ENCODE data around the gene SLC10A7. TPM values are rescaled to one million over a fixed set of nuclear protein-coding genes. Genes with fewer than 3 reads are reported as not detected.

The SLC10A7 gene
- total RNA-seq, 1 donor from 2014 or later: 6.5 TPM

GRCh38 chr4:146263793-146264192, 257.9 kb downstream of the SLC10A7 start:
- DNase-seq (ENCODE audit: low read depth in 2 of 2): no peak

DNA sequence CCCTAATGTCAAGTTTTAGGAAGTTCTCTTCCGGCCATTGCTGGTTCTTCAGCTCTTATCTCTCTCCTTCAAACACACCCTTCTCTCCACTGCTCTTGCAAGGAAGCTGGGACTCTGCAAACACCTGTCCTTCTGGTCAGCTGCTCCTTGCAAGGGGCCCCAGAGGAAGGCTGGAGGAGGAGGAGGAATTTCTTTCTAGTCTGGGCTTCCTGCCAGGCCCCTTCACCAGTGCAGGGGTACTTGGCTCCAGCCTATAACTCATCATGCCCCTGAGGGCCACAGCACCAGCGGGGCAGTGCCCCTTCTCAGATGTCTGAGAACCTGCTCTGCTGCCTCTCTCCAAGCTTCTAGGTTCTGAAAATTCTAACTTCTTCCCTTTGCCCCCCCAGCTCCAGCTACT, 260.7 kb downstream of the SLC10A7 start:
- no peak for DNase-seq (ENCODE audit: low read depth in 2 of 2)

- no peak for DNase-seq (ENCODE audit: low read depth in 2 of 2)
These were observed 261.2 kb downstream of the SLC10A7 start for GRCh38 chr4:146260521-146260920.

- no peak for DNase-seq (ENCODE audit: low read depth in 2 of 2)
These were observed 264.2 kb downstream of the SLC10A7 start for GRCh38 chr4:146257511-146257910.

DNA sequence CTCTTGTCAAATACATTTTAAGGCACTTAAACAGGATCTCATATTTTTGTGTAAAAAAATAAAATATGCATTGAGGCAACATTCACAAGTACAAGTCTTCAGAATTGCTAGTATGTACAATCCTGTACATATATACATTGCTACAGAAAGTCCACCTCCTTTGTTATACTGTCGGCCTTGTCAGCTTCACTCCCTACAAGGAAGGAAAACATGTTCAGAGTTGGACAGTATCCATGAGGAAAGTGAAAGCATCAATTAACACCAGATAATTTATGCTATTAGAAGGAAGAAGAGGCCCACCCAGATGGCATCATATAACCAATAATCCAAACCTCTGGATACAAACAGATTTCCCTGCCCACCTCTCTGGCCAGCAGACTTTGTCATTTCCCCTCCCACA, 265.4 kb downstream of the SLC10A7 start:
- no peak for DNase-seq (ENCODE audit: low read depth in 2 of 2)

GRCh38 chr4:146255874-146256273, 265.9 kb downstream of the SLC10A7 start:
- peak in 1 of 2 donors; percentile 20 for DNase-seq (ENCODE audit: low read depth in 2 of 2)

DNA sequence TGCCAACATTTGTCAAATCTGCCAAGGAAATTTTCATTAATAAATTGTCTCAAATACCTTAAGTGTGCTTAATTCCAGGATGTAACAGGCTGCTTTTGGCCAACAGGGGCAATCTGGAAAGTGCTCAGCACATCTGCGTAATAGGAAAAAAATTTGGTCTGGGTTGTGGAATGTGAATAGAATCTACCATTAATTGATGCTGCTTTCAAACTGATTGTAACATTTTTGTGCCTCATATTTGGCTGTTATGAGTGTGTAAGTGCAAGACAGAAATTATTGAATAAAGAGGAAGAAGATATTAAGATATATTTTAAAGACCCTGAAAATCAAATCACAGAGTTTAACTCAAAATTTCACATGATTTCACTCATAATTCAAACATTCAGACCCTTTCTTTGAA, 266.3 kb downstream of the SLC10A7 start:
- DNase-seq (ENCODE audit: low read depth in 2 of 2): no peak

- DNase-seq (ENCODE audit: low read depth in 2 of 2): no peak
These were observed 268.6 kb downstream of the SLC10A7 start for GRCh38 chr4:146252969-146253611.

GRCh38 chr4:146247356-146247755, 274.4 kb downstream of the SLC10A7 start:
- no peak for DNase-seq (ENCODE audit: low read depth in 2 of 2)

DNA sequence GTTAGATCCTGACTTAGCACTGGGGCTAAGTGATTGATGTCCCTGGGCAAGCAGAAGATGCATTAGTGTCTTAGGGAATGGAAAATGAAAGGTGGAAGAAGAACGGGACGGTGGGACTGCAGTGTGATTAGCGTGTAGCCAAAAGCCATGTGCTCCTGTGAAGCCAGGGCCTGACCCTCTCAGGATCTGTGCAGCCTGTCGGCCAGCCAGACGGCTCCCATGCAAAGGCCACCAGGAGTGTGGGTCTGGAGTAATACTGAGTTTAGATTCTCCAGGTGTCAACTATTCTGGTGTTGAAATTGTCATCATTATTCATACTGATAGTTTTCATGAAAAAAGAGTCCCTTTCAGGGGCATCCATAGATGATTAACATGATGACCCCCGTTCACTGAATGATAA, 275.4 kb downstream of the SLC10A7 start:
- DNase-seq (ENCODE audit: low read depth in 2 of 2): no peak

- no peak for DNase-seq (ENCODE audit: low read depth in 2 of 2)
These were observed 275.9 kb downstream of the SLC10A7 start for GRCh38 chr4:146245850-146246249.

DNA sequence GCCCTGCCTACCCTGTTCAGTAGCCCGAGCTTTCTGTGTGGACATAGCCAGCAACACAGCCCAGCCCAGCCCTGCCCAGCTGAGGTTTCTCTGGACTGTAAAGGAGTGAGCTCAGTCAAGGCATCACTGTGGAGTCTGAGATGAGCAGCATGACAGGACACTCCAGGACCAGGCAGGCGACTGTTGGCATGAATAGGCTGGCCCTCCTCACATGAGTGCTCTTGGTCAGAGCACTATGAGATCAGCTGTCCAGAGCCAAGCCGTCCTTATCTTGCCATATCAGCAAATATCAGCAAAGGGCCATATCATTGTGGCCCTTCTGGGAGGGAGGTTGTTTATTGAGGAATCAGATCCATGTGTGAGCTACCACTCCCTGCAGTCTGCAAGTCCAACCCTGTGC, 276.5 kb downstream of the SLC10A7 start:
- no peak for DNase-seq (ENCODE audit: low read depth in 2 of 2)

- DNase-seq (ENCODE audit: low read depth in 2 of 2): no peak
These were observed 277.2 kb downstream of the SLC10A7 start for GRCh38 chr4:146244496-146244895.

DNA sequence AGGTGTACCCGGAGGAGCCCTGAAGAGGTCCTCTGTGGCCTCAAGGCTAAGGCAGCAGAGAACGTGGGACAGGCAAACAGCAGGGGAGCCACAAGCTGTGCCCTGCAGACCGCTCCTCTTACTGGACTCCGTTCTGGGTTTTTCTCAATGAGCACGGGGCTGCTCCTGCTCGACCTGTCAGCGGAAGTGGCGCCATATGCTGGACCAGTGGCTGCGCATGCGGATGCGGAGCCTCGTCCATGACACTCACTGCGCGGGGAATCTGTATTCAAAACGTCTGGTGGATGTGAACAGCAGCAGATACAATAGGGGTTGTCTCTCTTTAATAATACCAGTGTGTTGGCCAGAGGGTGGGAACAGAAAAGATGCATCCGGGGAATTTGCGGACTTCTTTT, 277.9 kb downstream of the SLC10A7 start:
- DNase-seq (ENCODE audit: low read depth in 2 of 2): no peak

- peak; percentile 42 to 66 for DNase-seq (ENCODE audit: low read depth in 2 of 2)
These were observed 278.4 kb downstream of the SLC10A7 start for GRCh38 chr4:146243141-146243882.

- DNase-seq (ENCODE audit: low read depth in 2 of 2): no peak
These were observed 283.6 kb downstream of the SLC10A7 start for GRCh38 chr4:146238107-146238506.

DNA sequence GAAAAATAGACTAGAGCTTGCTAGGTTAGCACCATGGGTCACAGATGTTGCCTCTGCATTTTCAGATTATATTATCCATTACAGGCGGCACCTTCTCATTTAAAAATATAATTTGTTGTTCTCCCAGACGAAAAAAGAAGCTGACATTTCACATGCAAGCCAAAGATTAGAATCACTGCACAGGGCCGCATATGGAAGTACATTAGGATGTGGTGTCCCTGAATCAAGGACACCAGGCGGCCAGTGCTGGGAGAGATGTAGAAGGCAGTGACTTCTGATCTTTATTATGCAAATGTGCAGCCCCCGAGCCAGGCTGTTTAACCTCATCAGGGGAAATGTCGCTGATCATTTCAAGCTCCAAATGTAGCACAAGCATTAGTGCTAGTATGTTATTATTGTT, 284.6 kb downstream of the SLC10A7 start:
- DNase-seq (ENCODE audit: low read depth in 2 of 2): no peak

DNA sequence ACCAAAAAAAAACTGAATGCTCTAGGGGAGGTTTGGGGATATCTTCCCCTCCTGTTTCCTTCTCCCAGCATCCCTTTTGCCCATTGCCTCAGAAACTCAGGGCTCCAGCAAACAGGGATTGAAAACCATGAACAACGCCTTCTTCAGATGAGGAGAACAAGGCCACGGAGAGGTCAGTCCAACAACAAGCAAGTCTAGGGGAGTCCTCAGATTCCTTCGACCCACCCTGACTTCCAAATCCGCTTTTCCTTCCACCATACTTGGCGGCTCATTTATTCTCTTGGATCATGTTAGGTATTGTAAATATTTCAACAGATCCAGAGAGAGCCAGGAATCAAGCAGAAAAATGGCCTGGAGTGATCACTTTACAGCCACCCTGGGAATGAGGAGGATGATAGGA, 285.5 kb downstream of the SLC10A7 start:
- DNase-seq (ENCODE audit: low read depth in 2 of 2): no peak

DNA sequence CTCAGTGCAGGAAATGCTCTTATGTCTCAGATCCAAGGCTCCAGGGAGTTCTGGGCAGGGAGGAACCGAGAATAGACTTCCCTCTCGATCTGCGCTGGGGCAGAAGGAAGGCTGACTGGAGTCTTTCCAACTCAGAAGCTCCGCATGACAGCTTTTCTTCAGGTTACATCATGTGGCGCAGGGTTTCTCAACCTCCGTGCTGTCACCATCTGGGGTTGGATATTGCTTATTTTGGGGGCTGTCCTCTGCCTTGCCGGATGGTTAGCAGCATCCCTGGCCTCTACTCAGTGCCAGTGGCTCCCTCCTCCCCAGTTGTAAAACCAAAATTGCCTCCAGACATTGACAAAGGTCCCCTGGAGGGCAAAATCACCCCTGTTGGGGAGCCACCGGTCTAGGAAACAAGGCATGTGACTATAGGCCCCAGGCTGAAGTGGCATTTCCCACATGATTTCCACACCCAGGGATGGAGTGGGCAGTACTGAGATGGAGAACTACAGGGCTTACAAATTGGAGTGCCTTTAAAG, 286.0 kb downstream of the SLC10A7 start:
- DNase-seq (ENCODE audit: low read depth in 2 of 2): no peak

GRCh38 chr4:146232131-146232722, 289.5 kb downstream of the SLC10A7 start:
- no peak for DNase-seq (ENCODE audit: low read depth in 2 of 2)

DNA sequence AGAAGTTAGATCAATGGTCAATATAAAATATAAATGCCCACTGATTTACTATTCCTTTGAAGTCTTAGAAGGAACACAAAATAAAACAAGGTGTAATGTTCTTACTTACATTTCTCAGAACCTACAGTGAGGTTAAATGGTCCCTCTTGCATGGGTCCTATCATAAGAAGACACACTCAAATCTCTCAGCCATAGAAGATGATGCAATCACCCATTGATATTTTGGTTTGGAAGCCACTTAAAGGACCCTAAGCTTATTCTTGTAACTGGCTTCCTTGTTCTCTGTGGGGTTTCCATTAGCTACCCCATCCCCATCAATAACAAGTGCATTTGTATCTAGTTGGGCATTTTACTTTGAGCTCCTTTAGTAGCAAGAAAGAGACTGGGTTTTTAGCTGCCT, 292.3 kb downstream of the SLC10A7 start:
- no peak for DNase-seq (ENCODE audit: low read depth in 2 of 2)

- no peak for DNase-seq (ENCODE audit: low read depth in 2 of 2)
These were observed 297.3 kb downstream of the SLC10A7 start for GRCh38 chr4:146224326-146224966.
